CD1c-positive myeloid dendritic cell (primary cell): ENCODE results near the gene REC114.
A peak's percentile ranks its signal among the peaks of the same experiment; 100 is the strongest.
"Not testable (repeated sequence)": the region's sequence is repeated elsewhere in the genome, so short reads cannot be mapped to it uniquely, and the experiment has no call there.

Experiments
- DNase-seq: peaks from one replicate; pipeline ENCODE4 v3.0.0-alpha.2; 2016; ENCODE audit errors: extremely low spot score

Gene REC114

GRCh38 chr15:73575636-73576247, 132.8 kb downstream of the REC114 start:
- DNase-seq, result no peak

GRCh38 chr15:73577593-73577992, 134.6 kb downstream of the REC114 start:
- DNase-seq, result not testable (repeated sequence)

DNA sequence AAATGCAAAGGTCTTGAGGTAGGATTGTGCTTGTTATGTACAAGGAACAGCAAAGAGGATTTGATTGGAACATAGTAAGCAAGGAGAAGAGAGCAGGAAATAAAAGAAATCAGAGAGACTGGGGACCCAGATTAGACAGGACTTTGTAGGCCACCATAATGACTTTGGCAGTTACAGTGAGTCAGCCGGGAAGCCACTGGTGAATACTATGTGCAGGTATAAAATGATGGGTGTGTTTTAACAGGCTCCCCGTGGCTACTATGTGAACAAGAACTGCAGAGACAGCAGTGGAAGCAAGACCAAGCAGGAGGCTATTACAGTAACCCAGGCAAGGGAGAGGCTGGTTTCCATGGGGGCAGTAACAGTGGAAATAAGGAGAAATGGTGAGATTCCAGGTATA, 135.1 kb downstream of the REC114 start:
- no peak for DNase-seq

DNA sequence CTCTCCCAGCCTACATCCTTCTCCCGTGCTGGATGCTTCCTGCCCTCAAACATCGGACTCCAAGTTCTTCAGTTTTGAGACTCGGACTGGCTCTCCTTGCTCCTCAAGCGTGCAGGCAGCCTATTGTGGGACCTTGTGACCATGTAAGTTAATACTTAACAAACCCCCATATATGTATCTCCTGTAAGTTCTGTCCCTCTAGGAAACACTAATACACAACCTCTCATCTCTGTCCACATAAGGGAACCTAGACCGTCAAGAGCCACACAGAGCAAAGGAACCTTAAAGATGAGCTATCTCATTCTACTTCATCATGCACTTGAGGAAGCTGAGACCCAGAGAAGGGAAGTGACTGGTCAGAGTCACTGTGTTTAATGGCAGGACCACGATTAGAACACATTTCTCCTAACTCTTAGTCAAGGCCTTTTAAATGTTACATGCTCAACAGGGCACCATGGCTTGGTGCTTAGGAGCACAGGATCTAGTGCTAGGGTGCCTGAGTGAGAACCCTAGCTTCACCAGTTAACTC, 140.0 kb downstream of the REC114 start:
- DNase-seq, result no peak

- no peak for DNase-seq
Observed at GRCh38 chr15:73583544-73583943, 140.6 kb downstream of the REC114 start.

DNA sequence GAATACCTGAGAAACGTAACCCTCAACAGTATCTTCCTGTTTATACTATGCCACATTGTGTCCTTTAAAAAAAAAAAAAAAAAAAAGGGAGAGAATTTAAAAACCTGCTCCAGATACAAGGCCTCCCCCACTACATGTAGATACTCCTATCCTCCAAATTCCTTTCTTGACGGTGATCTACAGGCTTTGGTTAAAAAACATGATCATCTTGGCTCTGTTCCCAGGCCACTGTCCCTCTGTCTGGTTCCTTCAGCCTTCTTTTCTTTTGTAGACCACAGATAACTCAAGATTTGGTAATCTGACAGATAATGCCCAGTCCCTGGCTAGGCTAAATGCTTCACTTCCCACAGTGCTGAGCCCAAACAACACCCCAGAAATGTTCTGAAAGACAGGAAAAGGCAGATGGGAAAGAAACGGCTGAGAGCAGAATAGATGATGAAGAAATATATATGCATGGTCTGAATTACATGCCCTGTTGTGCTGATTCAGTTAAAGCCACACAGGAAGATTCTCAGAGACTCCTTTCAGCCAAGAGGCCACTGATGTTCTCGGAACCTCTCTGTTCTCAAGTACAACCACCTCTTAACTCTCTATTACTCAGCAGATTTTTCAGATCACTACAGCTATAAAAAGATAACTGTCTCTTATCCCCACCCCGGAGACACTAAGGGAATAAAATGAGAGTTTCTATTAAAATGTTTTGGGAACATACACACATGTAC, 141.9 kb downstream of the REC114 start:
- no peak for DNase-seq

GRCh38 chr15:73585871-73586654, 143.1 kb downstream of the REC114 start:
- DNase-seq, result no peak

DNA sequence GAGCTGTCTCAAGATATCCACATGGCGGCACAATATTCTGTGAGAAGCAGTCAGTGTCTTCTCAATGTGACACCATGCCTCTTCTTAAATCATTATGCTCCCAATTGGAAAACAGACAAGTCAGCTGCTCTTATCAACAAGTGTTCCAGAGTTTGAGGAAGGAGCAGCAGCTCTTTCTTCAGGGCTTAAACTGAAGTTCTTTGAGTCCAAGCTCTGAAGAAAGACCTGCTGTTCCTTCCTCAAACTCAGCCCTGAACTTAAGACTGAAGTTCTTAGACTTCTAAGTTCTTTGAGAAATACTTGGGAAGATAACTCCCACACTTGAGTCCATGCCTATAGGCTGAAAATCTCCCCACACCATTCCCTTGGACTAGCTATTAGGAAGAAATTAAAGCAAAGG, 146.8 kb downstream of the REC114 start:
- no peak for DNase-seq

- DNase-seq, result no peak
Observed at GRCh38 chr15:73590263-73590662, 147.3 kb downstream of the REC114 start.

- no peak for DNase-seq
Observed at GRCh38 chr15:73593304-73594074, 150.5 kb downstream of the REC114 start.

- no peak for DNase-seq
Observed at GRCh38 chr15:73594109-73594508, 151.1 kb downstream of the REC114 start.

DNA sequence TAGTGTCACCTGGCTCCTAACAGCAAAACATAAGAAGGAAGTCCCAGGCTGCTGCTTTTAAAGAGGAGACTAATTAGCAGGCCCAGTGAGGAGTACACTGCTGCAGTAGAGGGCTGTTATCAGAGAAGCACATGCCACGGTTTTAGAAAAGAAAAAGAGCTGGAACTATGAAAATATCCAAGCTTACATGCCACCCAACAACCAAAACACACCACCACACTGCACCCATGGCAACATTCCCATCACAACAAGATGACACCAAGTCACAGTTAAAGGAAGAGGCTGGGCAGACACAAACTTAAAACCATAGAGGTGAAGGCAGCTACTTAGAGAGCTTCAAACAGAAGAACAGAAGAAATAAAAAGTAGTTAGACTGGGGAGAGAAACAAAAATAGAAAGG, 153.2 kb downstream of the REC114 start:
- DNase-seq, result no peak

- DNase-seq, result no peak
Observed at GRCh38 chr15:73597036-73597638, 154.2 kb downstream of the REC114 start.

GRCh38 chr15:73598530-73599160, 155.7 kb downstream of the REC114 start:
- no peak for DNase-seq

- no peak for DNase-seq
Observed at GRCh38 chr15:73599934-73600333, 157.0 kb downstream of the REC114 start.

DNA sequence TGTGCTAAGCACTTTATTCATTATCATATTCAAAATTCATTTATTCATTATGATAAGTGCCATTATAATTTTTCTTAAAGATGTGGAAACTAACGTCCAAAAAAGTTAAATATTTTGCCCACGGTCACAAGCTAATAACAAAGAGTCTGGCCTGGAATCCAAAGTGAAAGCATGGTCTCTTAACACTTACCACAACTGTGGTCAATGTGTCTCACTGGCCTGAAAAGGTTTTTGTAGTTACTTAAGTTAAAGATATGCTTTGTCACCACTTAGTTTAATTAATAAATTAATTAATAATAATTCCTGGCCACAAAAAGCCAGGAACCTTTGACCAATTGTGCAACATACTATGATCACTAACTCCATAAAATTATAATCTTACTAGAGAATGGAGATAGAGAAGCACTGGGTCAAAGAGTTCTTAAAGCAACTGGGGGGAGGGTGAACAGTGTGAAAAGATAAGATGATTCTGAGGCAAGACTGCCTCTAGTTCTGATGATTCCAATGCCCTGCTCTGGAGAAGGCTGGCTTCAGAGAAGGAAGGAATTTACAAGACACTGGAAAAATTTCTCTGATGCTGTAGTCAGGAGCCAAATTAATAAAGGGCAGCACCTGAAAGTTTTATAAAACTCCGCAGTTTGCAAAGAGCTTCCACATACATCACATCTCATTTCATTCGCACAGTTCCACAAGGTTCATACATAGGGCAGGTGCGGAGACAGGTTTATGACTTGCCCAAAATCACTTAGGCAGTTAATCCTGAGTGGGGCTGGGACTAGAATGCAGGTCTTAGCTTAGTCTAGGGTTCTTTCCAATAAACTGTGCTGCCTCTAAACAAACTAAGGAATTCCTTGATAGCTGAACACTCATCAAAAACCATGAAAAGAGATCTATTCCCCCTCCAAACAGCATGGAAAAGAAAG, 157.7 kb downstream of the REC114 start:
- no peak for DNase-seq

GRCh38 chr15:73601451-73602445, 158.8 kb downstream of the REC114 start:
- DNase-seq, result peak; percentile 6

DNA sequence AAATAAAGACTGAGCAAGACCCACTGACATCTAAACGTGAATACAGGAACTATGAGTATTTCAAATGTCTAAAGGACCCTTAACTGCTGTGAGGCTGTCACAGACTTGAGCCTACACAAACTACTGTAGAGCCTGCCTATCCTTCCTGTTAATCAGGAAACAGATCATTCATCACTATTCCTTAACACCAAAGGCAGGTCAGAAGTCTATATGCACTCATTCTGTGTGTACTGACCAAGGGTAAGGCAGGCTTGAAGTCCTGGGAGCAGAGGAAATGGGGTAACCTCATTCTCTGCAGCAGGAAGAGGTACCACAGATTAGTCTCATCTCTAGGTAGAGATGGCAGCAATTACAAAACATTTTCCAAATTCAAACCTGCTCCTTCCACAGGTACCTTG, 159.5 kb downstream of the REC114 start:
- peak; percentile 5 for DNase-seq

- no peak for DNase-seq
Observed at GRCh38 chr15:73602992-73603391, 160.0 kb downstream of the REC114 start.
